ENCODE measurements around the gene GNPNAT1. TPM values are rescaled to one million over a fixed set of nuclear protein-coding genes. Genes with fewer than 3 reads are reported as not detected.

The GNPNAT1 gene
- total and polyA plus RNA-seq, 2 donors from 2014 or later = 13.8 to 22.2 TPM

DNA sequence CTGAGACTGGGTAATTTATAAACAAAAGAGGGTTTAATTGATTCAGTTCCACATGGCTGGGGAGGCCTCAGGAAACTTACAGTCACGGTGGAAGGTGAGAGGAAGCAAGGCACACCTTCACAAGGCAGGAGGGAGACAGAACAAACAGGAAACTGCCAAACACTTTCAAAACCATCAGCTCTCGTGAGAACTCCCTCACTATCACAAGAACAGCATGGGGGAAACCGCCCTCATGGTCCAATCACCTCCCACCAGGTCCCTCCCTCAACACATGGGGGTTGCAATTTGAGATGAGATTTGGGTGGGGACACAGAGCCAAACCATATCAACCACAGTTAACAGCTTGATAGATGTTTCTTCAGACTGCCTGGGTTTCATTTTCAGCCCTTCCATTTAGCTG is 6.2 kb upstream of the GNPNAT1 start:
- FAIRE-seq = no peak

DNA sequence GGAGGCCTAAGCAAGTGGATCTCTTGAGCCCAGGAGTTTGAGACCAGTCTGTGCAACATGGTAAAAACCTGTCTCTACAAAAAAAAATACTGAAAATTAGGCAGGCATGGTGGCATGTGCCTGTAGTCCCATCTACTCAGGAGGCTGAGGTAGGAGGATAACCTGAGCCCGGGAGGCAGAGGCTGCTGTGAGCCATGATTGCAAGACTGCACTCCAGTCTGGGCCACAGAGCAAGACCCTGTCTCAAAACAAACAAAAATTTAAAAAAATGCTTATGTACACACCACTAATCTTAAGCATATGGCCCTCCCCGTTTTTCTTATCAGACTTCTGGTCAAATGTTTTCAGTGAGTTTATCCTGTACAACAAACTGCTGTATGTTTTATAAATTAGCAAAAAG is 1.7 kb upstream of the GNPNAT1 start:
- no peaks in the 10 kb centered on the region for H3K9me3 ChIP-seq (ENCODE audit: control insufficient read depth in 2 of 3, insufficient read depth in 1 of 3, low read length in 3 of 3)
- DNase-seq = no peak
- no peak overlapping the region for H3K4me3 ChIP-seq (ENCODE audit: low read length in 3 of 3)
- no peak for FAIRE-seq
- no peak overlapping the region for H3K27ac ChIP-seq (ENCODE audit: low read depth in 2 of 2, low read length in 2 of 2)
- no peaks in the 10 kb centered on the region for H3K27me3 ChIP-seq (ENCODE audit: control insufficient read depth, insufficient read depth, low read length)
- TF ChIP-seq, protein P1, sequence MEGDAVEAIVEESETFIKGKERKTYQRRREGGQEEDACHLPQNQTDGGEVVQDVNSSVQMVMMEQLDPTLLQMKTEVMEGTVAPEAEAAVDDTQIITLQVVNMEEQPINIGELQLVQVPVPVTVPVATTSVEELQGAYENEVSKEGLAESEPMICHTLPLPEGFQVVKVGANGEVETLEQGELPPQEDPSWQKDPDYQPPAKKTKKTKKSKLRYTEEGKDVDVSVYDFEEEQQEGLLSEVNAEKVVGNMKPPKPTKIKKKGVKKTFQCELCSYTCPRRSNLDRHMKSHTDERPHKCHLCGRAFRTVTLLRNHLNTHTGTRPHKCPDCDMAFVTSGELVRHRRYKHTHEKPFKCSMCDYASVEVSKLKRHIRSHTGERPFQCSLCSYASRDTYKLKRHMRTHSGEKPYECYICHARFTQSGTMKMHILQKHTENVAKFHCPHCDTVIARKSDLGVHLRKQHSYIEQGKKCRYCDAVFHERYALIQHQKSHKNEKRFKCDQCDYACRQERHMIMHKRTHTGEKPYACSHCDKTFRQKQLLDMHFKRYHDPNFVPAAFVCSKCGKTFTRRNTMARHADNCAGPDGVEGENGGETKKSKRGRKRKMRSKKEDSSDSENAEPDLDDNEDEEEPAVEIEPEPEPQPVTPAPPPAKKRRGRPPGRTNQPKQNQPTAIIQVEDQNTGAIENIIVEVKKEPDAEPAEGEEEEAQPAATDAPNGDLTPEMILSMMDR (IDR thresholded peaks at IDR 0.05; ENCODE audit: borderline replicate concordance, extremely low read depth, insufficient read depth) = no peak
- intact Hi-C loops (cut with DNase I) = no loop called here
- no peak overlapping the region for H3K9ac ChIP-seq (ENCODE audit: low read length in 3 of 3)
- H3K4me1 ChIP-seq (ENCODE audit: control insufficient read depth in 2 of 3, insufficient read depth in 2 of 3, low read depth in 1 of 3, low read length in 3 of 3) = peaks cover 0 to 5% (median 0%) of the 10 kb centered on the region in 3 donors
- H3K36me3 ChIP-seq (ENCODE audit: control insufficient read depth in 2 of 3, insufficient read depth in 3 of 3, low read length in 3 of 3) = no peaks in the 10 kb centered on the region

More for the DNA sequence above, 6.2 kb upstream of the GNPNAT1 start:
- H3K4me1 ChIP-seq (ENCODE audit: control insufficient read depth in 2 of 3, insufficient read depth in 2 of 3, low read depth in 1 of 3, low read length in 3 of 3) = no peaks in the 10 kb centered on the region
- no peaks in the 10 kb centered on the region for H3K9me3 ChIP-seq (ENCODE audit: control insufficient read depth in 2 of 3, insufficient read depth in 1 of 3, low read length in 3 of 3)
- intact Hi-C loops (cut with DNase I) = no loop called here
- no peak overlapping the region for H3K4me3 ChIP-seq (ENCODE audit: low read length in 3 of 3)
- no peak for DNase-seq
- no peaks in the 10 kb centered on the region for H3K27me3 ChIP-seq (ENCODE audit: control insufficient read depth, insufficient read depth, low read length)
- TF ChIP-seq, protein P1 (IDR thresholded peaks at IDR 0.05; ENCODE audit: borderline replicate concordance, extremely low read depth, insufficient read depth) = no peak
- no peak overlapping the region for H3K27ac ChIP-seq (ENCODE audit: low read depth in 2 of 2, low read length in 2 of 2)
- H3K9ac ChIP-seq (ENCODE audit: low read length in 3 of 3) = no peak overlapping the region
- H3K36me3 ChIP-seq (ENCODE audit: control insufficient read depth in 2 of 3, insufficient read depth in 3 of 3, low read length in 3 of 3) = no peaks in the 10 kb centered on the region

DNA sequence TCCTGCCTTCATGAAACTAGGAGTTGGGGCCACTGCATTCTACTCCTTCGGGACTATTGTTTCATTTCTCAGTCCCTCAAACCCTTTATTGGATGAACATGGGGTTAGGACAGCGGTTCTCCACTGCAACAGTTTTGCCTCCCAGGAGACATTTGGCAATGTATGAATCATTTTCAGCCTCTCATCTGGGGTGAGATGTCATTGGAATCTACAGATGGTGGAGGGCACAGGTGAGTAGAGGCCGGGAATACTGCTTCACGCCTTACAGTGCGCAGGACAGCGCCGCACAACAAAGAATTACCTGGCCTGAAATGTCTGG is 649 bp upstream of the GNPNAT1 start:
- H3K27me3 ChIP-seq (ENCODE audit: control insufficient read depth, insufficient read depth, low read length) = no peaks in the 10 kb centered on the region
- peak overlapping the region; percentile 66 to 79 (median 78) for H3K4me3 ChIP-seq (ENCODE audit: low read length in 3 of 3)
- intact Hi-C loops (cut with DNase I) = no loop called here

More for the DNA sequence above, 649 bp upstream of the GNPNAT1 start:
- TF ChIP-seq, protein P1 (IDR thresholded peaks at IDR 0.05; ENCODE audit: borderline replicate concordance, extremely low read depth, insufficient read depth) = no peak
- Histone ChIP-seq H3K27ac (ENCODE audit: low read depth in 2 of 2, low read length in 2 of 2) (peak overlapping the region; percentile 82 to 91), H3K4me1 (ENCODE audit: control insufficient read depth in 2 of 3, insufficient read depth in 2 of 3, low read depth in 1 of 3, low read length in 3 of 3) (peaks cover 0 to 5% (median 0%) of the 10 kb centered on the region in 3 donors), H3K36me3 (ENCODE audit: control insufficient read depth in 2 of 3, insufficient read depth in 3 of 3, low read length in 3 of 3) (no peaks in the 10 kb centered on the region), H3K9ac (ENCODE audit: low read length in 3 of 3) (peak overlapping the region; percentile 47 to 76 (median 54)), H3K9me3 (ENCODE audit: control insufficient read depth in 2 of 3, insufficient read depth in 1 of 3, low read length in 3 of 3) (no peaks in the 10 kb centered on the region)
- FAIRE-seq = no peak
- no peak for DNase-seq

Measured in kidney (tissue), 14 donors.